ENCODE measurements around the gene SLC25A48.

Gene SLC25A48

DNA sequence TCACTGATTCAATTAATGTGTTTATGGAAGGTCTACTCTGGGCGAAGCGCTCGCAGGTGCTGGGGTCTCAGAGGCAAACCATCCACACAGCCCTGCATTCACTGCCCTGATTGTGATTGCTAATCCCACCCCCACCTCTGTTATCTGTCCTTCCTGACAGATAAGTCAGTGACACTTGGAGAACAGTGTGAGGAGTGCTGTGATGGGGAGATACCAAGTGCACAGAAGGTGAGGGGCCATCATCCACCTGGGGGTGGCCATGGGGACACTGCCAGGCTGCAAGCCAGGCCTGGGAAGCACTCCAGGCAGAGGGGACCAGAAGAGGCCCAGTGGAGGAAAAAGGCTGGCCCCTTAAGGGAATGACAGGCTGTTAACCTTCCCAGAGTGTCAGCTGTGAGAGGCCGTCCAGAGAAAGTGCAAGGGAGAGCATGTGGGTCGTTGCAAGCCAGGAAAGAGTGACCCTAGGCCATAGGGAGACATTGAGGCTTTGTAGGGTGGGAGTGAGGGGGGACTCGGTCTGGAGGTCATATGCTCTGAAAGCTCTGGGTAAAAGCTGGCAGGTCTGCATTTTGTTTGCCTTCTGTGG is 43.2 kb downstream of the SLC25A48 start:
- TF ChIP-seq FOXP2 (optimal IDR thresholded peaks at IDR 0.05; ENCODE audit: control extremely low read depth, extremely low read length, insufficient read depth) (no peak), POLR2AphosphoS5 (IDR thresholded peaks at IDR 0.05; ENCODE audit: borderline replicate concordance, low read depth, low read length) (no peak), EZH2 (IDR thresholded peaks at IDR 0.05) (no peak)
- Histone ChIP-seq H3K4me3 (no peak overlapping the region), H3K36me3 (ENCODE audit: insufficient read depth, low read length) (no peaks in the 10 kb centered on the region), H3K27ac (no peak overlapping the region), H3K9me3 (ENCODE audit: low read depth, low read length) (no peaks in the 10 kb centered on the region), H3K9ac (ENCODE audit: insufficient read length) (no peak overlapping the region)
- DNase-seq (ENCODE audit: low read depth, low spot score) = no peak

GRCh38 chr5:135878156-135878620 is 43.7 kb downstream of the SLC25A48 start:
- Histone ChIP-seq H3K4me3 (no peak overlapping the region), H3K9ac (ENCODE audit: insufficient read length) (no peak overlapping the region), H3K36me3 (ENCODE audit: insufficient read depth, low read length) (no peaks in the 10 kb centered on the region), H3K27ac (no peak overlapping the region), H3K9me3 (ENCODE audit: low read depth, low read length) (no peaks in the 10 kb centered on the region)
- no peak for DNase-seq (ENCODE audit: low read depth, low spot score)
- TF ChIP-seq FOXP2 (optimal IDR thresholded peaks at IDR 0.05; ENCODE audit: control extremely low read depth, extremely low read length, insufficient read depth) (no peak), EZH2 (IDR thresholded peaks at IDR 0.05) (no peak), POLR2AphosphoS5 (IDR thresholded peaks at IDR 0.05; ENCODE audit: borderline replicate concordance, low read depth, low read length) (no peak)

- no peaks in the 10 kb centered on the region for H3K36me3 ChIP-seq (ENCODE audit: insufficient read depth, low read length)
These were observed 45.1 kb downstream of the SLC25A48 start for GRCh38 chr5:135879591-135879990.

DNA sequence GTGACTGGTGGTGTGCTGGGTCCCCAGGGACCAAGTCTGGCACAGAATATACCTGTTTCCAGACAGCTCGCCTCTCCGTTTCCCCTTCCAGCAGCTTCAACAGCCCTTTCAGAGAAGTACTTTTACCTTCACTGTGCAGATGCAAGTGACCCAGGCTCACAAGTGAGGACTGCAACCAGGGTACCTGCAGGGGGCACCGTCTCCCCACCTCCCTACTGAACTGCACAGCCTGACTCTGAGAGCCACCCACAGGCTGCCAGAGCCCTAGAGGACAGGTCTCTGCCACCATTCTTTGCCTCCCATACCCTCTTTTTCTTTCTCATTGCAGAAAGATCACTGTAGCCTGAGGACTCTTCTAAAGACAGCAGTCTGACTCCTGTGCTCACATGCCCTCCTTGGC is 45.8 kb downstream of the SLC25A48 start:
- no peak overlapping the region for H3K4me3 ChIP-seq
- DNase-seq (ENCODE audit: low read depth, low spot score) = no peak

More at GRCh38 chr5:135879591-135879990, 45.1 kb downstream of the SLC25A48 start:
- H3K9ac ChIP-seq (ENCODE audit: insufficient read length) = no peak overlapping the region
- no peak overlapping the region for H3K27ac ChIP-seq
- TF ChIP-seq POLR2AphosphoS5 (IDR thresholded peaks at IDR 0.05; ENCODE audit: borderline replicate concordance, low read depth, low read length) (no peak), EZH2 (IDR thresholded peaks at IDR 0.05) (no peak), FOXP2 (optimal IDR thresholded peaks at IDR 0.05; ENCODE audit: control extremely low read depth, extremely low read length, insufficient read depth) (no peak)
- H3K9me3 ChIP-seq (ENCODE audit: low read depth, low read length) = no peaks in the 10 kb centered on the region
- no peak for DNase-seq (ENCODE audit: low read depth, low spot score)
- no peak overlapping the region for H3K4me3 ChIP-seq

GRCh38 chr5:135880801-135881200 is 46.3 kb downstream of the SLC25A48 start:
- Histone ChIP-seq H3K9me3 (ENCODE audit: low read depth, low read length) (no peaks in the 10 kb centered on the region), H3K4me3 (no peak overlapping the region), H3K9ac (ENCODE audit: insufficient read length) (no peak overlapping the region), H3K36me3 (ENCODE audit: insufficient read depth, low read length) (no peaks in the 10 kb centered on the region), H3K27ac (no peak overlapping the region)
- TF ChIP-seq EZH2 (IDR thresholded peaks at IDR 0.05) (no peak), FOXP2 (optimal IDR thresholded peaks at IDR 0.05; ENCODE audit: control extremely low read depth, extremely low read length, insufficient read depth) (no peak), POLR2AphosphoS5 (IDR thresholded peaks at IDR 0.05; ENCODE audit: borderline replicate concordance, low read depth, low read length) (no peak)
- no peak for DNase-seq (ENCODE audit: low read depth, low spot score)

More for the DNA sequence above, 45.8 kb downstream of the SLC25A48 start:
- no peak overlapping the region for H3K27ac ChIP-seq
- no peaks in the 10 kb centered on the region for H3K36me3 ChIP-seq (ENCODE audit: insufficient read depth, low read length)
- no peaks in the 10 kb centered on the region for H3K9me3 ChIP-seq (ENCODE audit: low read depth, low read length)
- TF ChIP-seq EZH2 (IDR thresholded peaks at IDR 0.05) = no peak
- TF ChIP-seq FOXP2 (optimal IDR thresholded peaks at IDR 0.05; ENCODE audit: control extremely low read depth, extremely low read length, insufficient read depth) = no peak
- TF ChIP-seq POLR2AphosphoS5 (IDR thresholded peaks at IDR 0.05; ENCODE audit: borderline replicate concordance, low read depth, low read length) = no peak
- H3K9ac ChIP-seq (ENCODE audit: insufficient read length) = no peak overlapping the region

DNA sequence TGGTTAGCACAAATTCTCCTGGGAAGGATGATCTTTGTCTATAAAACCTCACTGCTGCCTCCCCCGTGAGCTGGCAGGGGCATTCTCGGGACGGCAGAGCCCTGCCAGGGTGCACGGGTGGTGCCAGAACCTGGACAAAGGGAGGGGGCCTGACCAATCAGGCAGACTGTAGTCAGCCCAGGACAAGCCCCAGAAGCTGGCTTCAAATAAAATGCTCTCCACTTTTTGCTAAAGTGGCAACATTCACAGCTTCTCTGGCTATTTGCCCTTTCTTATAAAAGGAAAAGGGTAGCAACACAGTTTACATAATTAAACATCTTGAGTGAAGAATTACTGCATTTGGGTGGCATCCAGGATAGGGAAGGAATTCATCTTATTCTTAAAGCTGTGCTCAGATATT is 46.8 kb downstream of the SLC25A48 start:
- no peak overlapping the region for H3K9ac ChIP-seq (ENCODE audit: insufficient read length)
- H3K9me3 ChIP-seq (ENCODE audit: low read depth, low read length) = no peaks in the 10 kb centered on the region
- H3K27ac ChIP-seq = no peak overlapping the region
- no peak overlapping the region for H3K4me3 ChIP-seq
- no peak for DNase-seq (ENCODE audit: low read depth, low spot score)
- no peaks in the 10 kb centered on the region for H3K36me3 ChIP-seq (ENCODE audit: insufficient read depth, low read length)
- TF ChIP-seq FOXP2 (optimal IDR thresholded peaks at IDR 0.05; ENCODE audit: control extremely low read depth, extremely low read length, insufficient read depth) (no peak), POLR2AphosphoS5 (IDR thresholded peaks at IDR 0.05; ENCODE audit: borderline replicate concordance, low read depth, low read length) (no peak), EZH2 (IDR thresholded peaks at IDR 0.05) (no peak)

- no peak overlapping the region for H3K9ac ChIP-seq (ENCODE audit: insufficient read length)
- TF ChIP-seq FOXP2 (optimal IDR thresholded peaks at IDR 0.05; ENCODE audit: control extremely low read depth, extremely low read length, insufficient read depth) (no peak), POLR2AphosphoS5 (IDR thresholded peaks at IDR 0.05; ENCODE audit: borderline replicate concordance, low read depth, low read length) (no peak), EZH2 (IDR thresholded peaks at IDR 0.05) (no peak)
These were observed 47.4 kb downstream of the SLC25A48 start for GRCh38 chr5:135881819-135882218.

GRCh38 chr5:135883026-135883425 is 48.6 kb downstream of the SLC25A48 start:
- DNase-seq (ENCODE audit: low read depth, low spot score) = no peak
- H3K9me3 ChIP-seq (ENCODE audit: low read depth, low read length) = no peaks in the 10 kb centered on the region
- no peak overlapping the region for H3K9ac ChIP-seq (ENCODE audit: insufficient read length)
- no peaks in the 10 kb centered on the region for H3K36me3 ChIP-seq (ENCODE audit: insufficient read depth, low read length)
- TF ChIP-seq POLR2AphosphoS5 (IDR thresholded peaks at IDR 0.05; ENCODE audit: borderline replicate concordance, low read depth, low read length) = no peak
- TF ChIP-seq FOXP2 (optimal IDR thresholded peaks at IDR 0.05; ENCODE audit: control extremely low read depth, extremely low read length, insufficient read depth) = no peak
- no peak for TF ChIP-seq EZH2 (IDR thresholded peaks at IDR 0.05)
- no peak overlapping the region for H3K4me3 ChIP-seq
- no peak overlapping the region for H3K27ac ChIP-seq

More at GRCh38 chr5:135881819-135882218, 47.4 kb downstream of the SLC25A48 start:
- no peak overlapping the region for H3K4me3 ChIP-seq
- no peak overlapping the region for H3K27ac ChIP-seq
- H3K36me3 ChIP-seq (ENCODE audit: insufficient read depth, low read length) = no peaks in the 10 kb centered on the region
- no peak for DNase-seq (ENCODE audit: low read depth, low spot score)
- H3K9me3 ChIP-seq (ENCODE audit: low read depth, low read length) = no peaks in the 10 kb centered on the region

GRCh38 chr5:135883441-135883840 is 49.0 kb downstream of the SLC25A48 start:
- DNase-seq (ENCODE audit: low read depth, low spot score) = no peak
- H3K27ac ChIP-seq = no peak overlapping the region
- no peak overlapping the region for H3K4me3 ChIP-seq
- H3K9ac ChIP-seq (ENCODE audit: insufficient read length) = no peak overlapping the region
- no peaks in the 10 kb centered on the region for H3K36me3 ChIP-seq (ENCODE audit: insufficient read depth, low read length)
- no peak for TF ChIP-seq POLR2AphosphoS5 (IDR thresholded peaks at IDR 0.05; ENCODE audit: borderline replicate concordance, low read depth, low read length)
- no peak for TF ChIP-seq FOXP2 (optimal IDR thresholded peaks at IDR 0.05; ENCODE audit: control extremely low read depth, extremely low read length, insufficient read depth)
- TF ChIP-seq EZH2 (IDR thresholded peaks at IDR 0.05) = no peak
- H3K9me3 ChIP-seq (ENCODE audit: low read depth, low read length) = no peaks in the 10 kb centered on the region
